HG03097 (cell line): ENCODE data around the gene PLK3.

Experiments used
- ATAC-seq: cut with Tn5 transposase; IDR thresholded peaks from one replicate; pipeline ENCODE4 v1.9.1; 2021; ENCODE audit not compliant: unreplicated experiment, low FRiP score

Gene PLK3

GRCh38 chr1:44849575-44850132 lies 49.5 kb downstream of the PLK3 start:
- no peak for ATAC-seq

GRCh38 chr1:44851308-44851707 lies 51.1 kb downstream of the PLK3 start:
- no peak for ATAC-seq

- ATAC-seq, result no peak
Measured at GRCh38 chr1:44853201-44853600, 53.0 kb downstream of the PLK3 start.

GRCh38 chr1:44854970-44855369 lies 54.8 kb downstream of the PLK3 start:
- no peak for ATAC-seq
